ENCODE results near the gene SNX19.

Gene SNX19

GRCh38 chr11:130905512-130905911 is 10.8 kb downstream of the SNX19 start:
- DNase-seq (ENCODE audit: low read depth), result no peak

GRCh38 chr11:130904380-130904779 is 11.9 kb downstream of the SNX19 start:
- DNase-seq (ENCODE audit: low read depth), result no peak

GRCh38 chr11:130902380-130902779 is 13.9 kb downstream of the SNX19 start:
- no peak for DNase-seq (ENCODE audit: low read depth)

- no peak for DNase-seq (ENCODE audit: low read depth)
Observed at GRCh38 chr11:130899106-130899505, 17.2 kb downstream of the SNX19 start.

GRCh38 chr11:130897262-130898182 is 18.8 kb downstream of the SNX19 start:
- DNase-seq (ENCODE audit: low read depth), result no peak

GRCh38 chr11:130894322-130895025 is 21.8 kb downstream of the SNX19 start:
- peak; percentile 56 for DNase-seq (ENCODE audit: low read depth)

GRCh38 chr11:130892861-130893260 is 23.4 kb downstream of the SNX19 start:
- no peak for DNase-seq (ENCODE audit: low read depth)

- DNase-seq (ENCODE audit: low read depth), result no peak
Observed at GRCh38 chr11:130891326-130891725, 25.0 kb downstream of the SNX19 start.

- DNase-seq (ENCODE audit: low read depth), result no peak
Observed at GRCh38 chr11:130890039-130890745, 26.1 kb downstream of the SNX19 start.

- no peak for DNase-seq (ENCODE audit: low read depth)
Observed at GRCh38 chr11:130888790-130889189, 27.5 kb downstream of the SNX19 start.

GRCh38 chr11:130886704-130887103 is 29.6 kb downstream of the SNX19 start:
- DNase-seq (ENCODE audit: low read depth), result no peak

GRCh38 chr11:130882138-130882551 is 34.1 kb downstream of the SNX19 start:
- no peak for DNase-seq (ENCODE audit: low read depth)

GRCh38 chr11:130881475-130882137 is 34.7 kb downstream of the SNX19 start:
- DNase-seq (ENCODE audit: low read depth), result no peak

- DNase-seq (ENCODE audit: low read depth), result no peak
Observed at GRCh38 chr11:130879836-130880235, 36.4 kb downstream of the SNX19 start.

- DNase-seq (ENCODE audit: low read depth), result no peak
Observed at GRCh38 chr11:130876931-130877915, 39.1 kb downstream of the SNX19 start.

- no peak for DNase-seq (ENCODE audit: low read depth)
Observed at GRCh38 chr11:130876100-130876499, 40.2 kb downstream of the SNX19 start.

- DNase-seq (ENCODE audit: low read depth), result no peak
Observed at GRCh38 chr11:130874955-130875531, 41.2 kb downstream of the SNX19 start.

- DNase-seq (ENCODE audit: low read depth), result no peak
Observed at GRCh38 chr11:130874396-130874795, 41.9 kb downstream of the SNX19 start.

GRCh38 chr11:130873761-130874160 is 42.5 kb downstream of the SNX19 start:
- DNase-seq (ENCODE audit: low read depth), result no peak

GRCh38 chr11:130872981-130873380 is 43.3 kb downstream of the SNX19 start:
- no peak for DNase-seq (ENCODE audit: low read depth)

Measured in CMK (cell line).